ENCODE results near the gene PTBP3. TPM values are rescaled to one million over a fixed set of nuclear protein-coding genes. Genes with fewer than 3 reads are reported as not detected.
"Not testable (repeated sequence)": the region's sequence is repeated elsewhere in the genome, so short reads cannot be mapped to it uniquely, and the experiment has no call there.

The PTBP3 gene
- polyA plus RNA-seq, 1 donor: 107 TPM

GRCh38 chr9:112271466-112272098 lies 61.8 kb downstream of the PTBP3 start:
- no peak for DNase-seq

DNA sequence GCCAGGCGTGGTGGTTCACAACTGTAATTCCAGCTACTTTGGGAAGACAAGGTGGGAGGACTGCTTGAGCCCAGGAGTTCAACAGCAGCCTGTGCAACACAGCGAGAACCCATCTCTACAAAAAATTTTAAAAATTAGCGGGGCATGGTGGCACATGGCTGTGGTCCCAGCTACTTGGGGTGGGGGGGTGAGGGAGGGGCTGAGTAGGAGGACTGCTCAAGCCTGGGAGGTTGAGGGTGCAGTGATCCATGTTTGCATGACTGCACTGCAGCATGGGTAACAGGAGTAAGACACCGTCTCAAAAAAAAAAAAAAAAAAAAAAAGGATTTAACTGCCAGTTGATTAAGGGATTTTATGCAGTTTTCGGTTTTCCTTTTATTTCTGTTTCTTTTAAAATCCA lies 65.0 kb downstream of the PTBP3 start:
- DNase-seq: peak; percentile 20

- DNase-seq: not testable (repeated sequence)
Observed at GRCh38 chr9:112267086-112267485, 66.3 kb downstream of the PTBP3 start.

GRCh38 chr9:112265391-112265790 lies 68.0 kb downstream of the PTBP3 start:
- no peak for DNase-seq

GRCh38 chr9:112262577-112262976 lies 70.8 kb downstream of the PTBP3 start:
- no peak for DNase-seq

GRCh38 chr9:112261133-112261532 lies 72.3 kb downstream of the PTBP3 start:
- no peak for DNase-seq

DNA sequence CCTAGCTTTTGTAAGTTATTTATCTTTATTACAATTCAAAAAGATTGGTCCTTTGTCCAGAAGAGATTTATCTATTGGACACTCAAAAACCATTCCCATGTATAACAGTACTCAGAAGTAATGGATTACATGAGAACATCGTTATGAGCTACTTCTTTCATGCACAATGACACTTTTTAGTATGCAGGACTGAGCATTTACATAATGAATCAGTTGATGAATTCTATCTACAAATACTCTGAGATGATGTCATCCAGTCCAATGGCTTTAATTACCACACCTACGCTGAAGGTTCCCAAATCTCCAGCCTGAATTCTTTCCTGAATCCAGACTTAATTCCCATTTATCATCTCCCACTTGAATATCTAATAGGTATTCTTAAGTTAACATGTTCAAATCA lies 75.3 kb downstream of the PTBP3 start:
- no peak for DNase-seq

DNA sequence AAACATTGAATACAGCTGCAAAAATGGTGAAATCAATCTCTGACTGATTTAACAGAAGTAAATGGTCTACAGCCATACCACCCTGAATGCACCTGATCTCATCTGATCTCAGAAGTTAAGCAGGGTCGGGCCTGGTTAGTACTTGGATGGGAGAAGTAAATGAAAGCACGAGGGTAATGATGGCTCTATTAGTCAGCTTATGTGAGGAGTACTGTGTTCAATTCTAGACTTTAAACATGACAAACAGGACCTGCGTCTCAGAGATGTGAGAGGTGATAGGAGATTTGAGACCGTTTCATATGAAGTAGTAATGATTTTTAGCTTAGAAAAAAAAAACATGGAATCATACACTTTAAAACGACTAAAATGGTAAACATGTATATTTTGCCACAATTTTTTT lies 81.2 kb downstream of the PTBP3 start:
- DNase-seq: no peak

GRCh38 chr9:112249277-112249676 lies 84.1 kb downstream of the PTBP3 start:
- DNase-seq: no peak

DNA sequence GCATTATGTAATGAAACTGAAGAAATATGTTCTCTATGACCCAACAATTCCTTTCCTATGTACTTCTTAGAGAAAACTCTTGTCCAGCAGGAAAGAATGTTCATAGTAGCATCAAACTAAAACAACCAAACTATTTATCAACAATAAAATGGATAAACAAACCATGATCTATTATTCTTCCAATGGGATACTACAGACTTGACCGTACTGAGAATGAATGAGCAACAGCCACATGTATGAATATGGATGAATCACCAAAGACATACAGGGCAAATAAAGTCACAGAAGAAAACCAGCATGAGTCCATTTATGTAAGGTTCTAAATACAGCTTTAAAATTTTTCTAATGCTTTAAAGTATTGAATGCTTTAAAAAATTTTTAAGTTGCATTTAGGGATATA lies 84.7 kb downstream of the PTBP3 start:
- no peak for DNase-seq

- no peak for DNase-seq
Observed at GRCh38 chr9:112247090-112247489, 86.3 kb downstream of the PTBP3 start.

DNA sequence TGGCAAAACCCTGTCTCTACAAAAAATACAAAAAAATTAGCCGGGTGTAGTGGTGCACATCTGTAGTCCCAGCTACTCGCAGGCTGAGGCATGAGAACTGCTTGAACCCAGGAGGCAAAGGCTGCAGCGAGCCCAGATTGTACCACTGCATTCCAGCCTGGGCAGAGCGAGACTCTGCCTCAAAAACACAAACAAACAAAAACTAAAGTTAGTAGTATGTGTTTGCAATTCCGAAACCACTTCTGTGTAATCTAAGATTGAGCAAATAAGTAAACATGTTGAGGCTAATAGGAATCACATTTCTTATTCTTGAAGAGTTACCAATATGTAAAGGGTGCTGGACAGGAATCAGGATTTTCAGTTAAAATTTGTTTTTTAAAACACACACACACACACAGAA lies 88.3 kb downstream of the PTBP3 start:
- no peak for DNase-seq

GRCh38 chr9:112242147-112242804 lies 91.1 kb downstream of the PTBP3 start:
- no peak for DNase-seq

DNA sequence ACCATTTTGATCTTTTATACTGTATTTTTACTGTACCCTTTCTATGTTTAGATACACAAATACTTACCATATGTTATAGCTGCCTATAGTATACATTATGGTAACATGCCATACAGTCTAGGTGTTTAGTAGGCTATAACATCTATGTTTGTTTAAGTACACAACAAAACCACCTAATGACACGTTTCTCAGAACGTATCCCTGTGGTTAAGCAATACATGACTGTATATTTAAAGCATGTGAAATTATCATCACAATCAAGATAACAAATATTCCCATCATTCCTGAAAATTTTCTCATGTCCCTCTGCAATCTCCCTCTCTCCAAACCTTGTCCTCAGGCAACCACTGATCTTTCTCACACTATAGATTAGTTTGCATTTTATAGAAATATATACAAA lies 91.9 kb downstream of the PTBP3 start:
- DNase-seq: no peak

DNA sequence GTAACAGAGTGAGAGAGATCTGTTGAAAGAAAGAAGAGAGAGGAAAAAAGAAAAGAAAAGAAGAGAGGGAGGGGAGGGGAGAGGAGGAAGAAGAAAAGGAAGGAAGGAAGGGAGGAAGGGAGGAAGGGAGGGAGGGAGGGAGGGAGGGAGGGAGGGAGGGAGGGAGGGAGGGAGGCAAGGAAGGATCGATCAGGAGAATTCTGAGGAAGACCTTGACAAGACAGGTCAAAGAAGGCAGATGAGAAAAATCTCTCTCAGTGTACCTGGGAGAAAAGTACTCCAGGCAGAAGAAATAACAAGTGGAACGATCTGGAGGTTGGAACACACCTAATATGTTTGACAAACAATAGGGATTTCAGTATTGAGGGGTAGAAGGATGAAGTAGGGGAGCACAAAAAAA lies 93.7 kb downstream of the PTBP3 start:
- no peak for DNase-seq

DNA sequence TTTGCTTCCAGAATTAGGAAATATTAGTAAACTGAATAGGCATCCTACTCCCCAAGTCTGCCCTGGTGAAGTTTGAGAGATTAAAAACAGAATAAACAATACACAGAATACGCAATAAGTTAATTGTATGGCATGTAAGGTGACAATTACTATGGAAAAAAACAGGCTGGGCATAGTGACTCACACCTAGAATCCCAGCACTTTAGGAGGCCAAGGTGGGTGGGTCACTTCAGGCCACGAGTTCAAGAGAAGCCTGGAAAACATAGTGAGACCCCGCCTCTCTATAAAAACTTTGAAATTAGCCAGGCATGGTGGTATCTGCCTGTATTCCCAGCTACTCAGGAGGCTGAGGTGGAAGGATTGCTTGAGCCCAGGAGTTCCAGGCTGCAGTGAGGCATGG lies 94.1 kb downstream of the PTBP3 start:
- DNase-seq: no peak

DNA sequence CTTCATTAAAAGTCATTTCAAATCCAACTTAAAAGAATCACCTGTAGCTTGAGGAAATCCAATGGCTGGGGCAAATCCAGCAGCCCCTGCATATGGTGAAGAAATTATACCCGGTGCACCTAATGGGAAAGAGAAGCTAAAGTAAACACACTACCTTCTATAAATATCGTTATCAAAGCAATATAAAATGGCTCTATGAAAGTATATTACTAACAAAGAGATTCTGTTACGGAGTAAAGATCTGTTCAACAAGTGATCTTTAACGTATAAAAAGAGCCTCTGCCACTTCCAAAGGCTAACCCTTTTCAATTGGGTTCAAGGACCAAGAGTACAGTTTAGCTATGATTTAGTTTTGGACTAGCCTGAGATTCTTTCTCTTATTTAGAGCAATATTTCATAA lies 98.6 kb downstream of the PTBP3 start:
- DNase-seq: no peak

GRCh38 chr9:112233769-112234168 lies 99.7 kb downstream of the PTBP3 start:
- no peak for DNase-seq

DNA sequence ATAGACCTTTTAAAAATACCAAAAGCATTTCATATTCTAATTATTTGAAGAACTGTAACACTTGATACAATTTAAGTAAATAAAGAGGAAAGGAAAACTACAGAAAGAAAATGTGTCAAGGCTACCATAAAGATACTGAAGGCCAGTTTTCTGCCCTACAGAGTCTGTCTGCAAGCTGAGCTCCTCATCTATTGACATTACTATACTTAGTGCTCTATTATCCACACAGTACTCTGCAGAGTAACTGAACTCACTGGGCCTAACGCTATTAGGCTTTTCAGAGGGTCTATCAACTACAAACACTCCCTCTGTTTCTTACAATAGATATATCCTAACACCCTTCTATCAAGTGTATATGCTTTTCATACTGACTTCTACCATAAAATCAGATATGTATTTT lies 101.2 kb downstream of the PTBP3 start:
- DNase-seq: no peak

- DNase-seq: no peak
Observed at GRCh38 chr9:112226091-112226490, 107.3 kb downstream of the PTBP3 start.

DNA sequence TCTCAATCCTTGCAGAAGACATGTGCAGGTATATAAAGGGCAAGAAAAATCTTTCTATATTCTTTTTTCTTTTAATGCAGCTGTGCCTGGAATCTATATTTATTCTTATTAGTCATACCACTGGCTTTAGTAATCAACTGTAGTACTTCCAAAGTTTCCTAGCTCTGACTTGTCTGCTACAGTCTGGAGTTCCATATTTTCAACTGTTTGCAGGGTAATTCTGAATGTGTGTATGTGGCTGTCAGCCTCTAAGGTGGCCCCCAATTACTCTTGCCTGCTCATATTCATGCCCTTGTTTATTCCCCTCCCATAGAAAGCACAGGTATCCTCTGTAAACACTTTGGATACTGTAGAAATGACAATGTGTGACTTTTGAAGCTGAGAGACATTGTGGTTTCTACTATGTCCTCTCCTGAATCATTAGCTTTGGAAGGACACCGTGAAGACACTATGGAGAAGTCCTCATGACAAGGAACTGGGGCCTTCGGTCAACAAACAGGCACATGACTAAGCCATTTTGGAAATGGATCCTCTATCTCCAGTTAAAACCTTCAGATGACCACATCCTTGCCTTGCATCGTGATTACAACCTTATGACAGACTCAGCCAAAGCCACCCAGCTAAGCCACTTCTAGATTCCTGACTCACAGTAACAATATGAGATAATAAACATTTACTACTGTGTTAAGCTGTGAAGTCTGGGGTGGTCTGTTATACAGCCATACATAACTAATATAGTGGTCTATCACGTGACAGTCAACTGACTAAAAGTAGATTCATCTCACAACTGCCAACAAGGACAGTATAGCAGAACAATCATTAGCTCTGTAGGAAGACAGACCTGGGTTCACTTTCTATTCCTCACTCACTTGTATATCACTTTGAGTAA lies 108.8 kb downstream of the PTBP3 start:
- DNase-seq: no peak

DNA sequence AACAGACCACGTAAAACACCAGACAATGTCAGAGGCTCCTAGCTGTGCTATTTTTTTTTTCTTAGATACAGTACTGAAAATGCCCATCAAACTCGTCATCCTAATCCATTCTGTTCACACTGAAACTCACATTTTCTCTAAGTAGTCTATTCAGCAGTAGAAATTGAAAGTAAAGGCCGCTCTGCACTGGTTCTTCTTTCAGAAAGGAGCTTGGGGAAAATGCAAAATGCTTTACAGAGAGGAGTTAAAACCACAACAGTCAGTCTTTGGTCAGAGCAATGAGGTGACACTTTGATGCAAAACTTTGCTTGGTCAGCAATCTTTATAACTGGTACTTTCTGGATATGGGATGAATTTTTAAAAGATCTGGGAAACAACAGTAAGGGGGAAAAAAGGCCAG lies 114.5 kb downstream of the PTBP3 start:
- DNase-seq: no peak

DNA sequence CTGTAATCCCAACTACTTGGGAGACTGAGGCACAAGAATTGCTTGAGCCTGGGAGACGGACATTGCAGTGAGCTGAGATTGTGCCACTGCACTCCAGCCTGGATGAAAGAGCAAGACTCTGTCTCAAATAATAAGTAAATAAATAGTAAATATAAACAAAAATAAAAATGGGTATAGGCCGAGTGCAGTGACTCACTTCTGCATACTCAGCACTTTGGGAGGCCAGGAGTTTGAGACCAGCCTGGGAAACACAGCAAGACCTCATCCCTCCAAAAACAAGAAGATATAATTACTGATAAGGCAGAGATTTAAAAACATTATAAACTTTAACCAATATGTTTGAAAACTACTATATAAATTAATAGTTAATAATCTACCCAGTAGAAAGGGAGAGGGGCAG lies 120.5 kb downstream of the PTBP3 start:
- DNase-seq: no peak

Data from left kidney (tissue), 2 donors.